ENCODE measurements around the gene MEF2B. TPM values are rescaled to one million over a fixed set of nuclear protein-coding genes. Genes with fewer than 3 reads are reported as not detected.

Gene MEF2B
- total and polyA plus RNA-seq, 7 experiments from 2014 or later: 0.27 to 6.4 (median 4.0) TPM; not detected in 1

- POLR2A ChIA-PET: no interaction called here
- Histone ChIP-seq H3K4me3 (ENCODE audit: low read length) (no peak overlapping the region), H3K27me3 (ENCODE audit: control insufficient read depth in 2 of 2, insufficient read depth in 2 of 2, low read length in 2 of 2) (no peaks in the 10 kb centered on the region), H3K9me3 (ENCODE audit: control insufficient read depth in 2 of 3, low read length in 3 of 3) (no peaks in the 10 kb centered on the region), H3K36me3 (ENCODE audit: control insufficient read depth in 2 of 3, insufficient read depth in 3 of 3, low read length in 3 of 3) (peaks cover 0 to 32% (median 0%) of the 10 kb centered on the region in 3 experiments), H3K4me1 (ENCODE audit: control insufficient read depth in 2 of 2, insufficient read depth in 2 of 2, low read length in 2 of 2) (no peaks in the 10 kb centered on the region), H3K27ac (ENCODE audit: low read depth, low read length) (no peak overlapping the region)
- no peaks in the 10 kb centered on the region for H3K4me1 Mint-ChIP-seq
- DNase-seq (peak; percentile 68 to 93 (median 80)), ATAC-seq (peak; percentile 96)
- no peak overlapping the region for H3K27ac Mint-ChIP-seq
- CTCF ChIA-PET: interaction anchor here (1.0 to 2.2 kb wide), 6 partner anchors 10 to 345 kb away, joined by 3 to 7 read pairs (median 4); no protein-coding TSS in a partner anchor
- peaks cover 0 to 12% (median 0%) of the 10 kb centered on the region in 5 donors for H3K36me3 Mint-ChIP-seq
- no peak overlapping the region for H3K4me3 Mint-ChIP-seq
- H3K27me3 Mint-ChIP-seq: no peaks in the 10 kb centered on the region
- H3K9me3 Mint-ChIP-seq: no peaks in the 10 kb centered on the region
- intact Hi-C loops (cut with micrococcal nuclease): loop anchor here (1.0 to 5.0 kb wide), 6 partner anchors 29 to 344 kb away; partner anchors contain the start of genes GATAD2A (in 1 of the 2), MAU2 (in 1 of the 2) and SUGP1 (in 1 of the 2)
These were observed 24.1 kb downstream of the MEF2B start for GRCh38 chr19:19145684-19146608.

DNA sequence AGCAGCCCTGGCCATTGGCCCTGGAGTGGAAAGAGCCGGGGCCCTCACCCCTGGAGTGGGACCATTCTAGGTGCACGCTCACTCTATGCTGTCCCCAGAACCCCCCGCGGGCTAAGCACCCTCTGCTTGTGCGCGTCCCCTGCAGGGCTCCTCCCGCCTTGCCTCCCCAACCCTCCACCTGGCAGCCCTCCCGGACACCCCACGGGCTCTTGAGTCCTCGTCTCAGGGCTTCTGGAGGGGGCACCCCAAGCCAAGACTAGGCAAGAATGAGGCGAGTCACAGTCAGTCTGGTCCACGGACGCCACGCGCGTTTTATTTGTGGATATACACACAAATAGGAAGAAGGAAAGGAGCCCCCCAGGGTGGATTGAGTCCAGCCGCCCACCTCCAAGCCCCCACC is 24.8 kb downstream of the MEF2B start:
- POLR2A ChIA-PET: no interaction called here
- no peaks in the 10 kb centered on the region for H3K9me3 Mint-ChIP-seq
- peaks cover 0 to 12% (median 0%) of the 10 kb centered on the region in 5 donors for H3K36me3 Mint-ChIP-seq
- no peaks in the 10 kb centered on the region for H3K9me3 ChIP-seq (ENCODE audit: control insufficient read depth in 2 of 3, low read length in 3 of 3)
- no peak for ATAC-seq
- H3K27me3 Mint-ChIP-seq: no peaks in the 10 kb centered on the region
- no peak overlapping the region for H3K4me3 Mint-ChIP-seq
- DNase-seq: no peak
- H3K4me1 ChIP-seq (ENCODE audit: control insufficient read depth in 2 of 2, insufficient read depth in 2 of 2, low read length in 2 of 2): no peaks in the 10 kb centered on the region
- intact Hi-C loops (cut with micrococcal nuclease): loop anchor here in 1 of 2 donors (5.0 kb wide), 1 partner anchor 262 kb away; the partner anchor contains the start of gene GATAD2A
- CTCF ChIA-PET: interaction anchor here (1.0 to 1.5 kb wide), 5 partner anchors 10 to 345 kb away, joined by 3 to 7 read pairs (median 3); no protein-coding TSS in a partner anchor
- no peak overlapping the region for H3K27ac ChIP-seq (ENCODE audit: low read depth, low read length)
- no peaks in the 10 kb centered on the region for H3K4me1 Mint-ChIP-seq
- H3K4me3 ChIP-seq (ENCODE audit: low read length): no peak overlapping the region
- peaks cover 0 to 28% (median 0%) of the 10 kb centered on the region in 3 experiments for H3K36me3 ChIP-seq (ENCODE audit: control insufficient read depth in 2 of 3, insufficient read depth in 3 of 3, low read length in 3 of 3)
- peak overlapping the region in 1 of 9 donors; percentile 33 for H3K27ac Mint-ChIP-seq
- no peaks in the 10 kb centered on the region for H3K27me3 ChIP-seq (ENCODE audit: control insufficient read depth in 2 of 2, insufficient read depth in 2 of 2, low read length in 2 of 2)

DNA sequence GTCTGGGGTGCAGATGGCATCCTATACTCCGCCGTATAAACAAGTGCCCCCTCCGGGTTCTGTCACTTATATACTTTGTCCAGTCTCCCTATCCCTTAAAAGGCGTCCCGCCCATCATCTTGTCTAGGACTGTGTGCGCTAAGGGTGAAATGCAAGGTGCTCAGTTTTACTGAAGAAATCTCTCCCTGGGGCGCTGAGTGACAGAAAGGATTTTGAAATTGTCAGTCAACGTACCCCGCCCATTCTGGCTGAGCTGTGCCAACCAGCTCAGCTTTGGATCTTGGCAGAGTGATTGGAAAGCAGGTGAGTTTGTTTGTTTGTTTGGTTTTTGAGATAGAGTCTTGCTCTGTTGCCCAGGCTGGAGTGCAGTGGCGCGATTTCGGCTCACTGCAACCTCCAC is 27.7 kb downstream of the MEF2B start:
- peaks cover 0 to 10% (median 0%) of the 10 kb centered on the region in 3 experiments for H3K36me3 ChIP-seq (ENCODE audit: control insufficient read depth in 2 of 3, insufficient read depth in 3 of 3, low read length in 3 of 3)
- peaks cover 0 to 2% (median 0%) of the 10 kb centered on the region in 11 donors for H3K9me3 Mint-ChIP-seq
- POLR2A ChIA-PET: interaction anchor here (0.6 to 1.4 kb wide), 2 partner anchors 46 to 223 kb away, joined by 3 read pairs; no protein-coding TSS in a partner anchor
- H3K9me3 ChIP-seq (ENCODE audit: control insufficient read depth in 2 of 3, low read length in 3 of 3): no peaks in the 10 kb centered on the region
- ATAC-seq: no peak
- no peaks in the 10 kb centered on the region for H3K27me3 ChIP-seq (ENCODE audit: control insufficient read depth in 2 of 2, insufficient read depth in 2 of 2, low read length in 2 of 2)
- no peak for DNase-seq
- no peak overlapping the region for H3K4me3 ChIP-seq (ENCODE audit: low read length)
- H3K27ac ChIP-seq (ENCODE audit: low read depth, low read length): no peak overlapping the region
- no peaks in the 10 kb centered on the region for H3K27me3 Mint-ChIP-seq
- CTCF ChIA-PET: interaction anchor here (1.1 kb wide), 1 partner anchor 90 kb away, joined by 6 read pairs; no protein-coding TSS in a partner anchor
- H3K36me3 Mint-ChIP-seq: peaks cover 0 to 1% (median 0%) of the 10 kb centered on the region in 5 donors
- H3K27ac Mint-ChIP-seq: no peak overlapping the region
- H3K4me3 Mint-ChIP-seq: no peak overlapping the region
- peaks cover 8 to 9% of the 10 kb centered on the region in 2 donors for H3K4me1 ChIP-seq (ENCODE audit: control insufficient read depth in 2 of 2, insufficient read depth in 2 of 2, low read length in 2 of 2)
- H3K4me1 Mint-ChIP-seq: peaks cover 13 to 24% (median 17%) of the 10 kb centered on the region in 7 donors
- intact Hi-C loops (cut with micrococcal nuclease): no loop called here

DNA sequence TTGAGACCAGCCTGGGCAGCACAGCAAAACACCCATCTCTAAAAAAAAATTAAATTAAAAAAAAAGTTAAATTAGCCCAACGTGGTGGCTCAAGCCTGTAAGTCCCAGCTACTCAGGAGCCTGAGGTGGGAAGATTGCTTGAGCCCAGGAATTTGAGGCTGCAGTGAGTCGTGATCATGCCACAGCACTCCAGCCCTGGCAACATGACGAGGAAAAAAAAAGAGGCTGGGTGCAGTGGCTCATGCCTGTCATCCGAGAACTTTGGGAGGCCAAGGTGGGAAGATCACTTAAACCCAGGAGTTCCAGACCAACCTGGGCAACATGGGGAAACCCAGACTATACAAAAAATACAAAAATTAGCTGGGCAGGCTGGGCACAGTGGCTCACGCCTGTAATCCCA is 29.6 kb downstream of the MEF2B start:
- intact Hi-C loops (cut with micrococcal nuclease): no loop called here
- Histone ChIP-seq H3K27ac (ENCODE audit: low read depth, low read length) (no peak overlapping the region), H3K27me3 (ENCODE audit: control insufficient read depth in 2 of 2, insufficient read depth in 2 of 2, low read length in 2 of 2) (no peaks in the 10 kb centered on the region), H3K4me3 (ENCODE audit: low read length) (no peak overlapping the region), H3K9me3 (ENCODE audit: control insufficient read depth in 2 of 3, low read length in 3 of 3) (no peaks in the 10 kb centered on the region), H3K4me1 (ENCODE audit: control insufficient read depth in 2 of 2, insufficient read depth in 2 of 2, low read length in 2 of 2) (peaks cover 8 to 9% of the 10 kb centered on the region in 2 donors), H3K36me3 (ENCODE audit: control insufficient read depth in 2 of 3, insufficient read depth in 3 of 3, low read length in 3 of 3) (no peaks in the 10 kb centered on the region)
- Mint-ChIP-seq H3K36me3 (no peaks in the 10 kb centered on the region), H3K27ac (no peak overlapping the region), H3K4me3 (no peak overlapping the region), H3K27me3 (no peaks in the 10 kb centered on the region), H3K4me1 (peaks cover 17 to 32% (median 25%) of the 10 kb centered on the region in 7 donors), H3K9me3 (peaks cover 0 to 2% (median 0%) of the 10 kb centered on the region in 11 donors)
- CTCF ChIA-PET: interaction anchor here (0.6 to 1.3 kb wide), 5 partner anchors 51 to 350 kb away, joined by 3 to 10 read pairs (median 4); no protein-coding TSS in a partner anchor
- ATAC-seq: no peak
- POLR2A ChIA-PET: interaction anchor here (1.0 kb wide), 1 partner anchor 86 kb away, joined by 3 read pairs; no protein-coding TSS in a partner anchor
- DNase-seq: no peak

DNA sequence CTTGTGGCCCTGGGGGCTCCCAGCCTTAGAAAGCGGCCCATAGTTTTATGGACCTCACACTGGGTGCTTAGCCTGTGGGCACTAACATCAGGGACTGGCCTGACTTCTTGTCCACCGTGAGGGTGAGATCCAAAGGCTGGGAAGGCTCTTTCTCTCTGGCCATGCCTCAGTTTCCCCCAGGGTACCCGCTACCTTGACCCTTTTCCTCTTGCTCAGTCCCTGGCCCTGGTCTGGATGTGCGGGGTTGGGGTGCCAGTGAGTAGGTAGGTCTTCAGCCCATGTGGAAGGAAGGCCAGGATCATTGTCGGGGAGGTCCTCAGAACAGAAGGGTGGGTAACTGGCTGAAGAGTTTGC is 30.2 kb downstream of the MEF2B start:
- H3K36me3 Mint-ChIP-seq: peaks cover 0 to 3% (median 0%) of the 10 kb centered on the region in 5 donors
- peaks cover 8 to 9% of the 10 kb centered on the region in 2 donors for H3K4me1 ChIP-seq (ENCODE audit: control insufficient read depth in 2 of 2, insufficient read depth in 2 of 2, low read length in 2 of 2)
- POLR2A ChIA-PET: interaction anchor here (1.0 kb wide), 1 partner anchor 85 kb away, joined by 3 read pairs; no protein-coding TSS in a partner anchor

More for the DNA sequence above, 30.2 kb downstream of the MEF2B start:
- no peaks in the 10 kb centered on the region for H3K27me3 ChIP-seq (ENCODE audit: control insufficient read depth in 2 of 2, insufficient read depth in 2 of 2, low read length in 2 of 2)
- H3K4me1 Mint-ChIP-seq: peaks cover 20 to 36% (median 29%) of the 10 kb centered on the region in 7 donors
- H3K4me3 Mint-ChIP-seq: peak overlapping the region in 2 of 10 donors; percentile 44 to 59
- H3K4me3 ChIP-seq (ENCODE audit: low read length): no peak overlapping the region
- H3K36me3 ChIP-seq (ENCODE audit: control insufficient read depth in 2 of 3, insufficient read depth in 3 of 3, low read length in 3 of 3): no peaks in the 10 kb centered on the region
- H3K27ac Mint-ChIP-seq: peak overlapping the region in 4 of 9 donors; percentile 37 to 80 (median 56)
- H3K9me3 ChIP-seq (ENCODE audit: control insufficient read depth in 2 of 3, low read length in 3 of 3): no peaks in the 10 kb centered on the region
- H3K27ac ChIP-seq (ENCODE audit: low read depth, low read length): no peak overlapping the region
- ATAC-seq (no peak), DNase-seq (no peak)
- peaks cover 0 to 2% (median 0%) of the 10 kb centered on the region in 11 donors for H3K9me3 Mint-ChIP-seq
- intact Hi-C loops (cut with micrococcal nuclease): loop anchor here (1.0 to 5.0 kb wide), 5 partner anchors 32 to 637 kb away; partner anchors contain the start of genes ELL (in 2 of the 2) and MEF2B (in 1 of the 2)
- CTCF ChIA-PET: interaction anchor here (1.3 kb wide), 1 partner anchor 85 kb away, joined by 10 read pairs; no protein-coding TSS in a partner anchor
- H3K27me3 Mint-ChIP-seq: no peaks in the 10 kb centered on the region

All from naive thymus-derived CD4-positive, alpha-beta T cell (primary cell).